ENCODE results near the gene ATP11C. TPM values are rescaled to one million over a fixed set of nuclear protein-coding genes. Genes with fewer than 3 reads are reported as not detected.
"Not testable (repeated sequence)": the region's sequence is repeated elsewhere in the genome, so short reads cannot be mapped to it uniquely, and the experiment has no call there.

Gene ATP11C
- total and polyA plus RNA-seq, 5 donors: 2.7 to 8.7 (median 5.6) TPM

- DNase-seq; H3K4me3 ChIP-seq (ENCODE audit: low read length); H3K4me1 ChIP-seq (ENCODE audit: control insufficient read depth, insufficient read depth, low read length); intact Hi-C loops (cut with DNase I); ATAC-seq; H3K27ac ChIP-seq (ENCODE audit: low read length); H3K27me3 ChIP-seq (ENCODE audit: control insufficient read depth, insufficient read depth); H3K9me3 ChIP-seq (ENCODE audit: control insufficient read depth, low read length): not testable (repeated sequence)
- WGBS: 50% methylated on average over 2 of the region's 2 CpGs
These were observed 28.2 kb upstream of the ATP11C start for GRCh38 chrX:139961091-139961490.

- ATAC-seq (no peak), DNase-seq (no peak)
- Histone ChIP-seq H3K27ac (ENCODE audit: low read length) (no peak overlapping the region), H3K4me3 (ENCODE audit: low read length) (no peak overlapping the region), H3K27me3 (ENCODE audit: control insufficient read depth, insufficient read depth) (no peaks in the 10 kb centered on the region), H3K9me3 (ENCODE audit: control insufficient read depth, low read length) (no peaks in the 10 kb centered on the region), H3K4me1 (ENCODE audit: control insufficient read depth, insufficient read depth, low read length) (no peaks in the 10 kb centered on the region)
- intact Hi-C loops (cut with DNase I): no loop called here
- WGBS: 51% methylated on average over 3 of the region's 3 CpGs
These were observed 16.9 kb upstream of the ATP11C start for GRCh38 chrX:139949703-139950102.

- no peak for DNase-seq
- Histone ChIP-seq H3K4me1 (ENCODE audit: control insufficient read depth, insufficient read depth, low read length) (no peaks in the 10 kb centered on the region), H3K4me3 (ENCODE audit: low read length) (no peak overlapping the region), H3K27ac (ENCODE audit: low read length) (no peak overlapping the region), H3K27me3 (ENCODE audit: control insufficient read depth, insufficient read depth) (no peaks in the 10 kb centered on the region), H3K9me3 (ENCODE audit: control insufficient read depth, low read length) (no peaks in the 10 kb centered on the region)
- 69% methylated on average over 3 of the region's 3 CpGs for WGBS
- intact Hi-C loops (cut with DNase I): no loop called here
- no peak for ATAC-seq
These were observed 12.2 kb upstream of the ATP11C start for GRCh38 chrX:139945075-139945474.

- DNase-seq: no peak
- Histone ChIP-seq H3K9me3 (ENCODE audit: control insufficient read depth, low read length) (no peaks in the 10 kb centered on the region), H3K27ac (ENCODE audit: low read length) (no peak overlapping the region), H3K4me3 (ENCODE audit: low read length) (no peak overlapping the region), H3K4me1 (ENCODE audit: control insufficient read depth, insufficient read depth, low read length) (no peaks in the 10 kb centered on the region), H3K27me3 (ENCODE audit: control insufficient read depth, insufficient read depth) (no peaks in the 10 kb centered on the region)
- no peak for ATAC-seq
- intact Hi-C loops (cut with DNase I): no loop called here
These were observed 3.4 kb upstream of the ATP11C start for GRCh38 chrX:139936259-139936658.

GRCh38 chrX:139933904-139934303, 1.1 kb upstream of the ATP11C start:
- Histone ChIP-seq H3K27me3 (ENCODE audit: control insufficient read depth, insufficient read depth) (no peaks in the 10 kb centered on the region), H3K4me1 (ENCODE audit: control insufficient read depth, insufficient read depth, low read length) (peaks cover 1% of the 10 kb centered on the region), H3K9me3 (ENCODE audit: control insufficient read depth, low read length) (no peaks in the 10 kb centered on the region), H3K27ac (ENCODE audit: low read length) (peak overlapping the region; percentile 70), H3K4me3 (ENCODE audit: low read length) (peak overlapping the region; percentile 89)
- DNase-seq (no peak), ATAC-seq (no peak)
- intact Hi-C loops (cut with DNase I): no loop called here
- WGBS: 78% methylated on average over 15 of the region's 15 CpGs

GRCh38 chrX:139932073-139932900, 566 bp downstream of the ATP11C start:
- ATAC-seq (peak; percentile 69 to 72), DNase-seq (peak; percentile 52 to 81 (median 80))
- Histone ChIP-seq H3K9me3 (ENCODE audit: control insufficient read depth, low read length) (no peaks in the 10 kb centered on the region), H3K27me3 (ENCODE audit: control insufficient read depth, insufficient read depth) (no peaks in the 10 kb centered on the region), H3K27ac (ENCODE audit: low read length) (peak overlapping the region; percentile 93), H3K4me3 (ENCODE audit: low read length) (peak overlapping the region; percentile 89), H3K4me1 (ENCODE audit: control insufficient read depth, insufficient read depth, low read length) (peaks cover 1% of the 10 kb centered on the region)
- WGBS: under 1% methylated on average over 95 of the region's 109 CpGs
- intact Hi-C loops (cut with DNase I): no loop called here

GRCh38 chrX:139931646-139932072, 1.2 kb downstream of the ATP11C start:
- Histone ChIP-seq H3K9me3 (ENCODE audit: control insufficient read depth, low read length) (no peaks in the 10 kb centered on the region), H3K27me3 (ENCODE audit: control insufficient read depth, insufficient read depth) (no peaks in the 10 kb centered on the region), H3K4me3 (ENCODE audit: low read length) (peak overlapping the region; percentile 89), H3K4me1 (ENCODE audit: control insufficient read depth, insufficient read depth, low read length) (peaks cover 1% of the 10 kb centered on the region), H3K27ac (ENCODE audit: low read length) (peak overlapping the region; percentile 93)
- WGBS: under 1% methylated on average over 33 of the region's 33 CpGs
- ATAC-seq: no peak
- peak in 1 of 3 donors; percentile 30 for DNase-seq
- intact Hi-C loops (cut with DNase I): no loop called here

- WGBS: 4% methylated on average over 27 of the region's 27 CpGs
- peaks cover 1% of the 10 kb centered on the region for H3K4me1 ChIP-seq (ENCODE audit: control insufficient read depth, insufficient read depth, low read length)
- no peaks in the 10 kb centered on the region for H3K27me3 ChIP-seq (ENCODE audit: control insufficient read depth, insufficient read depth)
- H3K27ac ChIP-seq (ENCODE audit: low read length): no peak overlapping the region
- ATAC-seq (no peak), DNase-seq (peak in 2 of 3 donors; percentile 54 to 57)
- intact Hi-C loops (cut with DNase I): no loop called here
- no peaks in the 10 kb centered on the region for H3K9me3 ChIP-seq (ENCODE audit: control insufficient read depth, low read length)
- peak overlapping the region; percentile 89 for H3K4me3 ChIP-seq (ENCODE audit: low read length)
These were observed 1.8 kb downstream of the ATP11C start for GRCh38 chrX:139930916-139931645.

- ATAC-seq: no peak
- Histone ChIP-seq H3K27ac (ENCODE audit: low read length) (no peak overlapping the region), H3K9me3 (ENCODE audit: control insufficient read depth, low read length) (no peaks in the 10 kb centered on the region), H3K27me3 (ENCODE audit: control insufficient read depth, insufficient read depth) (no peaks in the 10 kb centered on the region), H3K4me1 (ENCODE audit: control insufficient read depth, insufficient read depth, low read length) (peaks cover 1% of the 10 kb centered on the region), H3K4me3 (ENCODE audit: low read length) (peak overlapping the region; percentile 89)
- no peak for DNase-seq
- intact Hi-C loops (cut with DNase I): no loop called here
- WGBS: 84% methylated on average over 4 of the region's 4 CpGs
These were observed 2.5 kb downstream of the ATP11C start for GRCh38 chrX:139930401-139930800.

GRCh38 chrX:139929876-139930275, 3.0 kb downstream of the ATP11C start:
- intact Hi-C loops (cut with DNase I): no loop called here
- Histone ChIP-seq H3K4me3 (ENCODE audit: low read length) (no peak overlapping the region), H3K9me3 (ENCODE audit: control insufficient read depth, low read length) (no peaks in the 10 kb centered on the region), H3K4me1 (ENCODE audit: control insufficient read depth, insufficient read depth, low read length) (peaks cover 1% of the 10 kb centered on the region), H3K27ac (ENCODE audit: low read length) (no peak overlapping the region), H3K27me3 (ENCODE audit: control insufficient read depth, insufficient read depth) (no peaks in the 10 kb centered on the region)
- ATAC-seq (no peak), DNase-seq (no peak)
- 85% methylated on average over 5 of the region's 5 CpGs for WGBS

- H3K4me3 ChIP-seq (ENCODE audit: low read length): no peak overlapping the region
- WGBS: 64% methylated on average over 6 of the region's 6 CpGs
- DNase-seq: no peak
- ATAC-seq: peak in 1 of 2 donors; percentile 35
- no peaks in the 10 kb centered on the region for H3K9me3 ChIP-seq (ENCODE audit: control insufficient read depth, low read length)
- no peaks in the 10 kb centered on the region for H3K4me1 ChIP-seq (ENCODE audit: control insufficient read depth, insufficient read depth, low read length)
- intact Hi-C loops (cut with DNase I): no loop called here
- H3K27me3 ChIP-seq (ENCODE audit: control insufficient read depth, insufficient read depth): no peaks in the 10 kb centered on the region
- no peak overlapping the region for H3K27ac ChIP-seq (ENCODE audit: low read length)
These were observed 8.2 kb downstream of the ATP11C start for GRCh38 chrX:139924696-139925095.

Measured in right cardiac atrium (tissue), 5 donors.